ENCODE measurements around the gene RAVER2. TPM values are rescaled to one million over a fixed set of nuclear protein-coding genes. Genes with fewer than 3 reads are reported as not detected.

RAVER2 gene
- total RNA-seq, 4 donors from 2014 or later = 12.5 to 32.9 (median 32.0) TPM

DNA sequence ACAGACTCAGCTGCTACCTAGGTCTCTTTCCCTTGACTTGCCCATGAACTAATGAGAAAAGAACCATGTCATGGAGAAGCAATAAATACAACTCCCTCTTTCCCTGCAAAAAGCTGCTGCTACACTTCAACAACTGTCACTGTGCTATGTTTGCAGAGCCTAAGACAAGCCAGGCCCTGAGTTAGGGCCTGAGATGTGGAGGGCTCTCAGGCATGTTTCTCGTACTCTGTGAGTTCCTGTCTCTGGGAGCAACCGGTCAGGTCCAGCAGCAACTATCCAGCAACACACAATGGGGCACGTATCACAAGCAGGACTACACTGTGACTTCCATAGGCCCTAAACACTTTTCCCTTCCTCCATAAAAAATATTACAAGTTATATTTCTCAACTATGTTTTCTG is 129.8 kb downstream of the RAVER2 start:
- H3K4me1 ChIP-seq = no peaks in the 10 kb centered on the region
- H3K4me3 ChIP-seq = no peak overlapping the region
- TF ChIP-seq POLR2AphosphoS5 (IDR thresholded peaks at IDR 0.05) = no peak
- TF ChIP-seq, protein P1, sequence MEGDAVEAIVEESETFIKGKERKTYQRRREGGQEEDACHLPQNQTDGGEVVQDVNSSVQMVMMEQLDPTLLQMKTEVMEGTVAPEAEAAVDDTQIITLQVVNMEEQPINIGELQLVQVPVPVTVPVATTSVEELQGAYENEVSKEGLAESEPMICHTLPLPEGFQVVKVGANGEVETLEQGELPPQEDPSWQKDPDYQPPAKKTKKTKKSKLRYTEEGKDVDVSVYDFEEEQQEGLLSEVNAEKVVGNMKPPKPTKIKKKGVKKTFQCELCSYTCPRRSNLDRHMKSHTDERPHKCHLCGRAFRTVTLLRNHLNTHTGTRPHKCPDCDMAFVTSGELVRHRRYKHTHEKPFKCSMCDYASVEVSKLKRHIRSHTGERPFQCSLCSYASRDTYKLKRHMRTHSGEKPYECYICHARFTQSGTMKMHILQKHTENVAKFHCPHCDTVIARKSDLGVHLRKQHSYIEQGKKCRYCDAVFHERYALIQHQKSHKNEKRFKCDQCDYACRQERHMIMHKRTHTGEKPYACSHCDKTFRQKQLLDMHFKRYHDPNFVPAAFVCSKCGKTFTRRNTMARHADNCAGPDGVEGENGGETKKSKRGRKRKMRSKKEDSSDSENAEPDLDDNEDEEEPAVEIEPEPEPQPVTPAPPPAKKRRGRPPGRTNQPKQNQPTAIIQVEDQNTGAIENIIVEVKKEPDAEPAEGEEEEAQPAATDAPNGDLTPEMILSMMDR (IDR thresholded peaks at IDR 0.05) = no peak
- no peak for TF ChIP-seq EP300 (IDR thresholded peaks at IDR 0.05)
- TF ChIP-seq POLR2A (IDR thresholded peaks at IDR 0.05) = no peak
- ATAC-seq = no peak
- no peak overlapping the region for H3K27ac ChIP-seq
- 64 to 93% methylated on average over 3 of the region's 3 CpGs for WGBS, 2 donors (ENCODE audit: low coverage in 1 of 2)
- no peaks in the 10 kb centered on the region for H3K27me3 ChIP-seq
- H3K9me3 ChIP-seq = no peaks in the 10 kb centered on the region
- H3K36me3 ChIP-seq = peaks cover 0 to 94% of the 10 kb centered on the region in 2 donors

DNA sequence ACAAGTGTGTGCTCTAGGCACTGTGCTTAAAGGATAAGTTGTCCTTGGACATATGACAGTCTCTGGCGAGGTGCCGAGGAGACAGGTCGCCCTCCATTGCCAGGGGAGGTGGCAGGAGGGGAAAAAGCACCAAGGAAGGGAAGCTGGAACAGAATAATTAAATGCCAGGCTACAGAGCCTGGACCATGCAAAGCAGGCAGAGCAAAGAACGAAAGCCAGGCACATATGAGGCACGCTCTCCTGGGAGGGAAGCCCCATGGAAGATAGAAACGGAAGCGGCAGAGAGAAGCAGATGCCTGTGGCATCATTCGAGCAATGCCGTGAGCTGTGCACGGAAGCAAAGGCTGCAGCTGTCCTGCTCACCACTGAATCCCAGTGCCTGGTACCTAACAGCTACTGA is 130.2 kb downstream of the RAVER2 start:
- peaks cover 0 to 89% of the 10 kb centered on the region in 2 donors for H3K36me3 ChIP-seq
- no peaks in the 10 kb centered on the region for H3K4me1 ChIP-seq
- no peaks in the 10 kb centered on the region for H3K27me3 ChIP-seq
- TF ChIP-seq EP300 (IDR thresholded peaks at IDR 0.05) (no peak), POLR2AphosphoS5 (IDR thresholded peaks at IDR 0.05) (no peak), POLR2A (IDR thresholded peaks at IDR 0.05) (no peak)
- TF ChIP-seq, protein P1 (IDR thresholded peaks at IDR 0.05) = no peak
- no peak for ATAC-seq
- no peak overlapping the region for H3K4me3 ChIP-seq
- no peaks in the 10 kb centered on the region for H3K9me3 ChIP-seq
- H3K27ac ChIP-seq = no peak overlapping the region
- WGBS, 2 donors (ENCODE audit: low coverage in 1 of 2) = 76 to 91% methylated on average over 7 to 10 of the region's 10 CpGs

DNA sequence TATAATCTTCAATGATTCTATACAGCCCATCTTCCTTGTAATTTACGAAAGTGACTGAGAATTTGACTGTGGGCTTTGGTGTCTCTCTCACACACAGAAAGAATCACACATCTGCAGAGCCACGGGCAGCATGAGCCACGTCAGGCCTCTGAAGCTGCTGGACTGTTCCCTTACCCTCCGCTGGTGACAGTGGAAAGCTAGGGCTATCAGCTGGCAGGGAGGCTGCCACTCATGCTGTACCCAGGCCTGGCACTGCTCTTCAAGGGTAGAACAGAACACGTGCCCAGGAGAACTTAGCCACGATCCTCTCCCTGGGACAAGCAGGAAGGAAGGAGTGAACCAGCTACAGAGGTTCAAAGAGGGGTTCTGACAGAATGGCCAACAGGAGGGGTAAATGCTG is 130.7 kb downstream of the RAVER2 start:
- Histone ChIP-seq H3K36me3 (peaks cover 0 to 84% of the 10 kb centered on the region in 2 donors), H3K27me3 (no peaks in the 10 kb centered on the region), H3K27ac (no peak overlapping the region), H3K4me1 (no peaks in the 10 kb centered on the region), H3K4me3 (no peak overlapping the region), H3K9me3 (no peaks in the 10 kb centered on the region)
- 89 to 98% methylated on average over 4 to 5 of the region's 6 CpGs for WGBS, 2 donors (ENCODE audit: low coverage in 1 of 2)
- ATAC-seq = no peak
- TF ChIP-seq, protein P1 (IDR thresholded peaks at IDR 0.05) = no peak
- TF ChIP-seq POLR2A (IDR thresholded peaks at IDR 0.05) (no peak), EP300 (IDR thresholded peaks at IDR 0.05) (no peak), POLR2AphosphoS5 (IDR thresholded peaks at IDR 0.05) (no peak)

DNA sequence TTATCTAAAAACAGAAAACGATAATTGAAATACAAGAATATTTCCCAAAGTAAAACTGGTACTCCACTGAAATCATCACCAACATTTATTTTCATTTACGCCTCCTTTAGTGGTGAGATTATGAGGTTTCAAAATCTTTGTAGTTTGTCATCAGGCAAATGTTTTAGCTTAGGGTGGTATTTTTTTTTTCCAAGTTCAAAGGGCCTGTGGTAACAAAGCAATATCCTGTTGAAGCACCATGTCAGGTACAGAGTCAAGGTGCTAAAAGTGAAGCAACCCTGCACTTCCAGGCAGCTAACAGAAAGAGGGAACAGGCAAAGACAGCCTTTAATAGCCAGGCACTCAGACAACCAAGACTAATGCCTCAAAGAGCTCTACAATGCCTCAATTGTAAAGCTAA is 132.3 kb downstream of the RAVER2 start:
- Histone ChIP-seq H3K9me3 (no peaks in the 10 kb centered on the region), H3K4me1 (no peaks in the 10 kb centered on the region), H3K27ac (no peak overlapping the region), H3K4me3 (no peak overlapping the region), H3K27me3 (no peaks in the 10 kb centered on the region), H3K36me3 (peaks cover 0 to 77% of the 10 kb centered on the region in 2 donors)
- 80 to 95% methylated on average over 2 of the region's 2 CpGs for WGBS, 2 donors (ENCODE audit: low coverage in 1 of 2)
- TF ChIP-seq, protein P1 (IDR thresholded peaks at IDR 0.05) = no peak
- TF ChIP-seq EP300 (IDR thresholded peaks at IDR 0.05) (no peak), POLR2AphosphoS5 (IDR thresholded peaks at IDR 0.05) (no peak), POLR2A (IDR thresholded peaks at IDR 0.05) (no peak)
- ATAC-seq = no peak

DNA sequence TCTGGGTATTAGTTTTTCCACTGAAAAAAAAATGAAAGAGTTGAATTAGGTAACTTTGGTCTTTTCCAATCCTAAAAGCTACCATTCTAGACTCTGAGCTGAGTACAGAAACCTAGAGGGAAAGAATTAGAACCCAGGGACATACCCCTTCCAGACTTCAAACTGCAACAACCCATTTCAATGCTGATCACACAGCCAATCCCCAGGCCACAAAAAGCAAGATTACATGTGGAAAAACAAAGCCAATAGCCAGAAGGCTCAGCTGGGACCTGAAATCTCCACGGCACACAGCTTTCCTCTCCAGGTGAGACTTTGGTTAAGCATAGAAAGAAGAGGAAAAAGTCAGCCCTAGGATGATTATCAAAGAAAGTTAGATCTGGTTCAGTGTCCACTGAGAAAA is 132.7 kb downstream of the RAVER2 start:
- 100% methylated on average over 1 of the region's 1 CpG for WGBS, 2 donors (ENCODE audit: low coverage in 1 of 2)
- Histone ChIP-seq H3K9me3 (no peaks in the 10 kb centered on the region), H3K4me3 (no peak overlapping the region), H3K36me3 (peaks cover 0 to 77% of the 10 kb centered on the region in 2 donors), H3K27me3 (no peaks in the 10 kb centered on the region), H3K27ac (no peak overlapping the region), H3K4me1 (no peaks in the 10 kb centered on the region)
- no peak for ATAC-seq
- TF ChIP-seq POLR2AphosphoS5 (IDR thresholded peaks at IDR 0.05) (no peak), EP300 (IDR thresholded peaks at IDR 0.05) (no peak), POLR2A (IDR thresholded peaks at IDR 0.05) (no peak)
- TF ChIP-seq, protein P1 (IDR thresholded peaks at IDR 0.05) = no peak

Measured in gastroesophageal sphincter (tissue), 4 donors.